ENCODE data around the gene TRIM38. TPM values are rescaled to one million over a fixed set of nuclear protein-coding genes. Genes with fewer than 3 reads are reported as not detected.
A peak's percentile ranks its signal among the peaks of the same experiment; 100 is the strongest.
"Not testable (repeated sequence)": the region's sequence is repeated elsewhere in the genome, so short reads cannot be mapped to it uniquely, and the experiment has no call there.

TRIM38 gene
- total RNA-seq, result 20.2 TPM

- peak; percentile 89 for DNase-seq (ENCODE audit: low spot score)
These were observed at the start of gene TRIM38 for GRCh38 chr6:25962149-25963127. TSS of gene TRIM38 (plus strand) at chr6:25962802. CDS start at chr6:25966523, 3,721 bp downstream.

- no peak for DNase-seq (ENCODE audit: low spot score)
These were observed 48.9 kb upstream of the TRIM38 start for GRCh38 chr6:25913741-25914140.

- DNase-seq (ENCODE audit: low spot score), result no peak
These were observed 46.3 kb upstream of the TRIM38 start for GRCh38 chr6:25916330-25916729.

- no peak for DNase-seq (ENCODE audit: low spot score)
These were observed 45.7 kb upstream of the TRIM38 start for GRCh38 chr6:25916789-25917490.

- DNase-seq (ENCODE audit: low spot score), result no peak
These were observed 44.4 kb upstream of the TRIM38 start for GRCh38 chr6:25918083-25918683.

GRCh38 chr6:25919657-25920056 lies 42.9 kb upstream of the TRIM38 start:
- DNase-seq (ENCODE audit: low spot score), result no peak

GRCh38 chr6:25921525-25922203 lies 40.9 kb upstream of the TRIM38 start:
- no peak for DNase-seq (ENCODE audit: low spot score)

GRCh38 chr6:25922301-25922700 lies 40.3 kb upstream of the TRIM38 start:
- DNase-seq (ENCODE audit: low spot score), result no peak

GRCh38 chr6:25925876-25926275 lies 36.7 kb upstream of the TRIM38 start:
- no peak for DNase-seq (ENCODE audit: low spot score)

- DNase-seq (ENCODE audit: low spot score), result no peak
These were observed 35.4 kb upstream of the TRIM38 start for GRCh38 chr6:25927178-25927577.

- DNase-seq (ENCODE audit: low spot score), result no peak
These were observed 34.8 kb upstream of the TRIM38 start for GRCh38 chr6:25927756-25928216.

GRCh38 chr6:25928562-25929324 lies 33.9 kb upstream of the TRIM38 start:
- DNase-seq (ENCODE audit: low spot score), result no peak

- DNase-seq (ENCODE audit: low spot score), result not testable (repeated sequence)
These were observed 32.8 kb upstream of the TRIM38 start for GRCh38 chr6:25929785-25930184.

- DNase-seq (ENCODE audit: low spot score), result no peak
These were observed 31.8 kb upstream of the TRIM38 start, which contains the start of gene SLC17A2 for GRCh38 chr6:25930532-25931410. TSS of gene SLC17A2 (minus strand) at chr6:25930691. CDS start at chr6:25925796, 4,895 bp downstream.

GRCh38 chr6:25931411-25931709 lies 31.2 kb upstream of the TRIM38 start:
- DNase-seq (ENCODE audit: low spot score), result no peak

- DNase-seq (ENCODE audit: low spot score), result no peak
These were observed 28.4 kb upstream of the TRIM38 start for GRCh38 chr6:25934156-25934555.

- DNase-seq (ENCODE audit: low spot score), result no peak
These were observed 27.8 kb upstream of the TRIM38 start for GRCh38 chr6:25934735-25935313.

- DNase-seq (ENCODE audit: low spot score), result no peak
These were observed 26.6 kb upstream of the TRIM38 start for GRCh38 chr6:25935953-25936352.

- DNase-seq (ENCODE audit: low spot score), result no peak
These were observed 23.0 kb upstream of the TRIM38 start for GRCh38 chr6:25939593-25939992.
